SK-N-MC (cell line): ENCODE results near the gene EMX2.

Source experiments
- EZH2 ChIP-seq: fragments of 200-600 bp; sonication (generic); IDR thresholded peaks from one replicate; pipeline ENCODE4 v1.6.1; 2017; ENCODE audit warnings: antibody characterized with exemption
- FOXP2 ChIP-seq: optimal IDR thresholded peaks from 2 replicates; pipeline ENCODE3; 2011; ENCODE audit warnings: mild to moderate bottlenecking, moderate library complexity; ENCODE audit not compliant: insufficient read depth; ENCODE audit errors: extremely low read length, control extremely low read depth
- POLR2AphosphoS5 ChIP-seq: IDR thresholded peaks from 2 replicates; pipeline ENCODE4 v1.6.1; 2012; ENCODE audit warnings: mild to moderate bottlenecking, low read depth, low read length, borderline replicate concordance

DNA sequence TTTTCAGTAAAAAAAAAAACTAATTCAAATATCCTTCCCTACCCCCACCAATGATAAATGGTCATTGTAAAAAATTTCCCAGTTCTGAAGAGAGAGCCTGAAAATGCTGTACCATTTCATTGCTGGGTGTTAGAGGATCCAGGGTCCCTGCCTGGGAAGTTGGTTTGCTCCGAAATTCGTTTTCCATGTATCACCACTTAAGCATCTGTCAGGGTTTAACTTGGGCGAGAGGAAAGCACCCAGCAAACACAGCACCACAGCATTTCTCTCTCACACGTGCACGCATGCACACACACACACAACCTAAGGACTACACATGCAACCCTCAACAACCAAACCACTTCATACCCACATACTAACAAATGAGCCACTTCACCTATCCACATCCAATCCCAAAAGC lies 42.1 kb upstream of the EMX2 start:
- no peak for TF ChIP-seq EZH2
- TF ChIP-seq POLR2AphosphoS5 = no peak
- TF ChIP-seq FOXP2 = no peak
